Muscle layer of colon (tissue), 2 donors: Measurements from ENCODE around the gene GALNT16.

Source experiments
- H3K27ac ChIP-seq: one replicate; pipeline ENCODE4 v1.7.0; 2013; ENCODE audit warnings: low read depth, mild to moderate bottlenecking, low read length, moderate library complexity
- H3K27me3 ChIP-seq, 2 donors: one replicate each; pipeline ENCODE4 v1.7.0; 2013; ENCODE audit warnings: low read length in 2 of 2, mild to moderate bottlenecking in 2 of 2; ENCODE audit not compliant: insufficient read depth in 2 of 2, control insufficient read depth in 1 of 2
- H3K36me3 ChIP-seq: one replicate; pipeline ENCODE4 v1.7.0; 2013; ENCODE audit warnings: mild to moderate bottlenecking, low read length; ENCODE audit not compliant: insufficient read depth
- H3K4me1 ChIP-seq: one replicate; pipeline ENCODE4 v1.7.0; 2013; ENCODE audit warnings: mild to moderate bottlenecking, low read length; ENCODE audit not compliant: insufficient read depth
- H3K4me3 ChIP-seq, 2 donors: one replicate each; pipeline ENCODE4 v1.7.0; 2013; ENCODE audit warnings: low read length in 2 of 2, low read depth in 1 of 2, mild to moderate bottlenecking in 1 of 2, moderate library complexity in 1 of 2
- H3K9ac ChIP-seq: one replicate; pipeline ENCODE4 v1.7.0; 2013; ENCODE audit warnings: low read length
- H3K9me3 ChIP-seq: one replicate; pipeline ENCODE4 v1.7.0; 2013; ENCODE audit warnings: mild to moderate bottlenecking, low read length
- donor health status: abdominal sarcoma.
- donor health status: Adenocarcinoma of cecum.

GALNT16 gene

DNA sequence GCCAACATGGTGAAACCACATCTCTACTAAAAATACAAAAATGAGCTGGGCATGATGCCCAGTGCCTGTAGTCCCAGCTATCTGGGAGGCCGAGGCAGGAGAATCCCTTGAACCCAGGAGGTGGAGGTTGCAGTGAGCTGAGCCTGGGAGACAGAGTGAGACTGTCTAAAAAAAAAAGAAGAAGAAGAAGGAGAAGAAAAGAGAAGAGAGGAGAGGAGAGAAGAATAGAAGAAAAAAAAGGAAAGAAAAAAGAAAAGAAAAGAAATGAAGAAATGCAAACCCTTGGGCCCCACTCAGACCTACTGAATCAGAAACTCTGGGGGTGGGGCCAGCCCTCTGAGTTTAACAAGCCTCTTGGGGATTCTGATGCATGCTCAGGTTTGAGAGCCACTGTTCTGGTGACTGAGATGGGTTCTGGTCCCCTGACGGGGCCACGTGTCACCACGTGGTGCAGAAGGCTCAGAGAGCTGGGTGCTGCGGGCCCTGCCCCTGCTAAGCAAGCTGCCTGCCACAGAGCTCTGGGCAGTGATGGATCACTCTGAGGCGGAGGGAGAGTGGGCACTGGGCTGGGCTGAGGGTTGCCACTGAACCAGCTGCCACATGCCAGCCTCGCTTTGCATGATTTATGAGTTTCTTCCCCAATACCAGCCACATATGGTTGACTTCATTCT lies 100.6 kb downstream of the GALNT16 start:
- no peaks in the 10 kb centered on the region for H3K36me3 ChIP-seq
- H3K9ac ChIP-seq = no peak overlapping the region
- no peaks in the 10 kb centered on the region for H3K9me3 ChIP-seq
- H3K27me3 ChIP-seq = no peaks in the 10 kb centered on the region
- no peak overlapping the region for H3K4me3 ChIP-seq
- no peak overlapping the region for H3K27ac ChIP-seq
- H3K4me1 ChIP-seq = peaks cover 8% of the 10 kb centered on the region

DNA sequence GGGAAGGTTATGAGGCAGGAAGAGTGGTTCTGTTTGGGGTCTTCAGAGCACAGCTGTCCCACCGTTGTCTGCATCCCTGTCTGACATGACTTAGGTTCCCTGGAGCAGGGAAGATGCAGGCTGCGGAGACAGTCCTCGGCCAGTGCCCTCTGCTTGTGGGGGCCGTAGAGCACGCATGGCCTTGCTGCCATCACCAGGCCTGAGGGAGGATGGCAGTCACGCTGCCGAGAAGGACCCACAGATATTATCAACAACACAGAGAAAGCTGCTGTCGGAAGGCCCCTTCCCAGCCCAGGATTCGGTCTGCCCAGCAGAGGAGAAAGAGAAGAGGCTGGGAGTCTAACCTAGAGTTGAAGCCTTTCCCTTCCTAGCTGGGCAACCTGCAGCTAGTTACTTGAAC lies 103.1 kb downstream of the GALNT16 start:
- Histone ChIP-seq H3K9ac (no peak overlapping the region), H3K36me3 (no peaks in the 10 kb centered on the region), H3K4me1 (no peaks in the 10 kb centered on the region), H3K27ac (no peak overlapping the region), H3K27me3 (no peaks in the 10 kb centered on the region), H3K4me3 (no peak overlapping the region), H3K9me3 (no peaks in the 10 kb centered on the region)

GRCh38 chr14:69363964-69364363 lies 104.0 kb downstream of the GALNT16 start:
- no peak overlapping the region for H3K4me3 ChIP-seq
- H3K27ac ChIP-seq = no peak overlapping the region
- H3K36me3 ChIP-seq = no peaks in the 10 kb centered on the region
- H3K4me1 ChIP-seq = no peaks in the 10 kb centered on the region
- no peaks in the 10 kb centered on the region for H3K9me3 ChIP-seq
- no peaks in the 10 kb centered on the region for H3K27me3 ChIP-seq
- H3K9ac ChIP-seq = no peak overlapping the region

DNA sequence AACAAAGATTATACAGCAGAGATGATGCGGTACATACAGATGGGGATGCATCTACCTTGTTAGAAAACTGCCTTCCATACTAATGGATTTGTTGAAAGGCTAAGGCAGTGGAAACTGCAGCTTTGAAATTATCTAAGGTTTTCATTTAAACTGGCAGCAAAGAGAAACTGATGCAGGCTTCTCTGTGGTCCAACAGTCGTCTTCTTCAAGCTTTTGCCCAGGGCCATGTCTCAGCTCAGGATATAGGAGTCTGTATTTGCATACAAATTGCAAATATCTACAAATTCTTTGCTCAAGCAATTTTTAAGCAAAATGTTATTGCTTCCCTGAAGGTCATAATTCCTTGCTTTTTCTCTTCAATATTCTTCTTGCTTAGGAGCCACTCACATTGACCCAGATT lies 104.4 kb downstream of the GALNT16 start:
- Histone ChIP-seq H3K9me3 (no peaks in the 10 kb centered on the region), H3K4me3 (no peak overlapping the region), H3K4me1 (no peaks in the 10 kb centered on the region), H3K27me3 (no peaks in the 10 kb centered on the region), H3K9ac (no peak overlapping the region), H3K27ac (no peak overlapping the region), H3K36me3 (no peaks in the 10 kb centered on the region)

- Histone ChIP-seq H3K36me3 (no peaks in the 10 kb centered on the region), H3K27ac (no peak overlapping the region), H3K4me3 (no peak overlapping the region), H3K27me3 (no peaks in the 10 kb centered on the region), H3K4me1 (no peaks in the 10 kb centered on the region), H3K9me3 (no peaks in the 10 kb centered on the region), H3K9ac (no peak overlapping the region)
Observed at GRCh38 chr14:69366069-69366468, 106.1 kb downstream of the GALNT16 start.

DNA sequence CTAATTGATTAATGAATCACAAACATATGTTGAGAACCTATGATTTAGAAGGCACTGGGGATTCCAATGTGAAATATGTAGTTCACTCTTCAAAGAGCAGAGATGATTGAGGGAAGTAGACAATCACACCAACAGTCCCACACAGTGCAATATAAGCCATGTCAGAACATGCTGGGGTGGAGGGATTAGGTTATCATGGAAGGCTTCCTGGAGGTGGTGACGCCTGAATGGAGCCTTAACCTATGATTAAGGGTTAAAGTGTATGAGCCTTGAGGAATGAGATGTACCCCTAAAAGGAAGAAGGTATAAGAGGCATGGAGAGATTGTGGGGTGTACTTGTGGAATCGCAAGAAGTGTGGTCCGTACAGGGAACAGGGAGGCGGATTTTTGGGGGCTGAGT lies 106.8 kb downstream of the GALNT16 start:
- no peaks in the 10 kb centered on the region for H3K4me1 ChIP-seq
- no peak overlapping the region for H3K4me3 ChIP-seq
- H3K9ac ChIP-seq = no peak overlapping the region
- H3K36me3 ChIP-seq = no peaks in the 10 kb centered on the region
- H3K27ac ChIP-seq = no peak overlapping the region
- H3K9me3 ChIP-seq = no peaks in the 10 kb centered on the region
- H3K27me3 ChIP-seq = no peaks in the 10 kb centered on the region

DNA sequence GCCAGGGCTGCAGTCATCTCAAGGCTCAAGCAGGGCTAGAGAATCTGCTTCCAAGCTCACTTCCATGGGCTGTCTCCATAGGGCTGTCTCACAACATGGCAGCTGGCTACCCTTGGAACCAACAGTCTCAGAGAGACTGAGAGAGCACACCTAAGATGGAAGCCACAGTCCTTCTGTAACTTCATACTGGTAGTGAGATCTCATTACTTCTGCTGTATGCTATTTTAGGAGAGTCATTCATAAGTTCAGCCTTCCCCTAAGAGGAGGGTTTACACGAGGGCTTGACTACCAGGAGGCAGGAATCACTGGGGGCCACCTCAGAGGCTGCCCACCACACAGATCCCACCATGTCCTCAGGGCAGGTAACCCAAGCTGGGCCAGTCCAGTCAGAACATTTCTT lies 108.4 kb downstream of the GALNT16 start:
- Histone ChIP-seq H3K36me3 (no peaks in the 10 kb centered on the region), H3K9ac (no peak overlapping the region), H3K4me1 (no peaks in the 10 kb centered on the region), H3K9me3 (no peaks in the 10 kb centered on the region), H3K27me3 (no peaks in the 10 kb centered on the region), H3K4me3 (no peak overlapping the region), H3K27ac (no peak overlapping the region)

DNA sequence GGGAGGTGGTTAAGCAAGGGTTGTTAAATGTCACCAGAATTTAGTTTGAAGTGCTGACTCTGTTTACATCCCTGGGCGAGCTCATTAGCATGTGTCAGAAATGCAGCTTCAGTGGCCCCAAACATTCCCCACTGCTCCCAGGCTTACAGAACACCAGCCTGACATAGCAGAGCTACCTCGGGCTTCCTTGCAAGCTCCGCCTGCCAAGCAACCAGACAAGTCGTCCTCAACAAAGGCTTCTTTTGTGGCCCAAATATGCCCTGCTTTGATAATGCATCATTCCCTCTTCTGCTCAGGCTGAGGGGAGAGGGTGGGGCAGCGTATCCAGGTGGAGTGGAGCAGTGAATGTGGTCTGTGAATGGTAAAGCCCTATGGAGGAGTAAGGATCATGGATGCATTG lies 110.1 kb downstream of the GALNT16 start:
- Histone ChIP-seq H3K36me3 (peaks cover 5% of the 10 kb centered on the region), H3K27ac (no peak overlapping the region), H3K9me3 (no peaks in the 10 kb centered on the region), H3K27me3 (no peaks in the 10 kb centered on the region), H3K4me3 (no peak overlapping the region), H3K9ac (no peak overlapping the region), H3K4me1 (no peaks in the 10 kb centered on the region)

- no peak overlapping the region for H3K4me3 ChIP-seq
- no peaks in the 10 kb centered on the region for H3K27me3 ChIP-seq
Observed at GRCh38 chr14:69372146-69372545, 112.2 kb downstream of the GALNT16 start.

DNA sequence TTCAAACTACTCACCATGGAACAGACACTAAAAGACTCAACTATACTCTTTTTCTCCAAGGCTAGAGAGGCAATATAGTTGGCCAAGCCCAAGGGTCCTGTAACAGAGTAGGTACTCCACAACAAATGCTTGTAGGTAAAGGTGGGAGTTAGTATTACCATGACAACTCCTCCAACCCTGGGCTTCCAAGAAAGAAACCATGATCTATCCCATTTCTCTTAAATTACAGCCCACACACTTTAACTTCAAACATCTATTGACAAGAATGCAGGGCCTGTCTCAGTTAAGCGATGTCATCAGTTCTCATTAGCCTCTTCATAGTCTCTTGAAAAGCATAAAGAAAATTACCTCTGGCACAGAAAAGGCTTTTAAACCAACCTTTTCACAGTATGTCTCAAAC lies 113.1 kb downstream of the GALNT16 start:
- Histone ChIP-seq H3K9me3 (no peaks in the 10 kb centered on the region), H3K4me3 (no peak overlapping the region), H3K9ac (no peak overlapping the region), H3K36me3 (peaks cover 17% of the 10 kb centered on the region), H3K27ac (no peak overlapping the region), H3K4me1 (no peaks in the 10 kb centered on the region), H3K27me3 (no peaks in the 10 kb centered on the region)

More at GRCh38 chr14:69372146-69372545, 112.2 kb downstream of the GALNT16 start:
- no peaks in the 10 kb centered on the region for H3K9me3 ChIP-seq
- H3K27ac ChIP-seq = no peak overlapping the region
- H3K36me3 ChIP-seq = peaks cover 17% of the 10 kb centered on the region
- no peaks in the 10 kb centered on the region for H3K4me1 ChIP-seq
- H3K9ac ChIP-seq = no peak overlapping the region

DNA sequence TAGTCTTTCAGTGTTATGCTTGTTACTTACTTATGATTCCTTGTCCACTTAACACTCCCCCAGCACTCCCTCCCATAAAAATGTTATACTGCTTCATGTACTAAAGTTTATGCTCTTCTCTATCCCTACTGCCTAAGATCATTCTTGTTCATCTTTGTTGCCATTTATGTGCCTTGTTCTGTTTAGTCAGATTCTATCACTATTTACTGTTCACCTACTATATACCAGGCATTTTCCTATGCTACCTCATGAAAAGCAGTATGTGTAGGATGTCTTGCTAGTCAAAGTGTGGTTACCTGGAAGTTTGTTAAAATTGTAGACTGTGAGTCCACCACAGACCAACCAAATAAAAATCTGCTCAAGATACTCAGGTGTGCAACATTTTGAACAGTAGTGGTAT lies 114.3 kb downstream of the GALNT16 start:
- Histone ChIP-seq H3K27ac (no peak overlapping the region), H3K9ac (no peak overlapping the region), H3K4me1 (no peaks in the 10 kb centered on the region), H3K27me3 (no peaks in the 10 kb centered on the region), H3K4me3 (no peak overlapping the region), H3K9me3 (no peaks in the 10 kb centered on the region), H3K36me3 (peaks cover 19% of the 10 kb centered on the region)

GRCh38 chr14:69375182-69375581 lies 115.2 kb downstream of the GALNT16 start:
- Histone ChIP-seq H3K4me1 (no peaks in the 10 kb centered on the region), H3K36me3 (peaks cover 29% of the 10 kb centered on the region), H3K4me3 (no peak overlapping the region), H3K9me3 (no peaks in the 10 kb centered on the region), H3K27ac (no peak overlapping the region), H3K27me3 (no peaks in the 10 kb centered on the region), H3K9ac (no peak overlapping the region)
